ENCODE results near the gene RFWD3. TPM values are rescaled to one million over a fixed set of nuclear protein-coding genes. Genes with fewer than 3 reads are reported as not detected.
A peak's percentile ranks its signal among the peaks of the same experiment; 100 is the strongest.

Gene RFWD3
- total and polyA plus RNA-seq, 2 of the 13 experiments (the other 11 are each of a cell fraction or from before 2014, with no cell fraction given), result 23.4 to 62.6 TPM

- peak; percentile 6 for TF ChIP-seq ASH2L (IDR thresholded peaks at IDR 0.05; ENCODE audit: insufficient read length, low read depth, low read length)
- TF ChIP-seq ELF1 (CRISPR knock-in tag; IDR thresholded peaks at IDR 0.05), result peak; percentile 36; the same call in 1 of the 2 replicates
- no peak for TF ChIP-seq ZBTB10 (CRISPR knock-in tag; IDR thresholded peaks at IDR 0.05; ENCODE audit: borderline replicate concordance)
- TF ChIP-seq YY1 (IDR thresholded peaks at IDR 0.05; ENCODE audit: insufficient read depth, insufficient replicate concordance, low read depth, low read length), result peak; percentile 34
- TF ChIP-seq, protein P1, sequence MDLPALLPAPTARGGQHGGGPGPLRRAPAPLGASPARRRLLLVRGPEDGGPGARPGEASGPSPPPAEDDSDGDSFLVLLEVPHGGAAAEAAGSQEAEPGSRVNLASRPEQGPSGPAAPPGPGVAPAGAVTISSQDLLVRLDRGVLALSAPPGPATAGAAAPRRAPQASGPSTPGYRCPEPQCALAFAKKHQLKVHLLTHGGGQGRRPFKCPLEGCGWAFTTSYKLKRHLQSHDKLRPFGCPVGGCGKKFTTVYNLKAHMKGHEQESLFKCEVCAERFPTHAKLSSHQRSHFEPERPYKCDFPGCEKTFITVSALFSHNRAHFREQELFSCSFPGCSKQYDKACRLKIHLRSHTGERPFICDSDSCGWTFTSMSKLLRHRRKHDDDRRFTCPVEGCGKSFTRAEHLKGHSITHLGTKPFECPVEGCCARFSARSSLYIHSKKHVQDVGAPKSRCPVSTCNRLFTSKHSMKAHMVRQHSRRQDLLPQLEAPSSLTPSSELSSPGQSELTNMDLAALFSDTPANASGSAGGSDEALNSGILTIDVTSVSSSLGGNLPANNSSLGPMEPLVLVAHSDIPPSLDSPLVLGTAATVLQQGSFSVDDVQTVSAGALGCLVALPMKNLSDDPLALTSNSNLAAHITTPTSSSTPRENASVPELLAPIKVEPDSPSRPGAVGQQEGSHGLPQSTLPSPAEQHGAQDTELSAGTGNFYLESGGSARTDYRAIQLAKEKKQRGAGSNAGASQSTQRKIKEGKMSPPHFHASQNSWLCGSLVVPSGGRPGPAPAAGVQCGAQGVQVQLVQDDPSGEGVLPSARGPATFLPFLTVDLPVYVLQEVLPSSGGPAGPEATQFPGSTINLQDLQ (CRISPR knock-in tag; IDR thresholded peaks at IDR 0.05), result no peak
- no peak for TF ChIP-seq MTA3 (CRISPR knock-in tag; IDR thresholded peaks at IDR 0.05)
- no peak for TF ChIP-seq STAG1 (CRISPR knock-in tag; IDR thresholded peaks at IDR 0.05)
- TF ChIP-seq SNAI1 (CRISPR knock-in tag; IDR thresholded peaks at IDR 0.05; ENCODE audit: borderline replicate concordance), result 0 out of 2 replicates have a peak, but pooled peaks have one; percentile 11
- TF ChIP-seq ZMAT5 (CRISPR knock-in tag; IDR thresholded peaks at IDR 0.05; ENCODE audit: borderline replicate concordance, low read depth), result no peak
- TF ChIP-seq, protein P2, sequence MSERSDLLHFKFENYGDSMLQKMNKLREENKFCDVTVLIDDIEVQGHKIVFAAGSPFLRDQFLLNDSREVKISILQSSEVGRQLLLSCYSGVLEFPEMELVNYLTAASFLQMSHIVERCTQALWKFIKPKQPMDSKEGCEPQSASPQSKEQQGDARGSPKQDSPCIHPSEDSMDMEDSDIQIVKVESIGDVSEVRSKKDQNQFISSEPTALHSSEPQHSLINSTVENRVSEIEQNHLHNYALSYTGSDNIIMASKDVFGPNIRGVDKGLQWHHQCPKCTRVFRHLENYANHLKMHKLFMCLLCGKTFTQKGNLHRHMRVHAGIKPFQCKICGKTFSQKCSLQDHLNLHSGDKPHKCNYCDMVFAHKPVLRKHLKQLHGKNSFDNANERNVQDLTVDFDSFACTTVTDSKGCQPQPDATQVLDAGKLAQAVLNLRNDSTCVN (CRISPR knock-in tag; IDR thresholded peaks at IDR 0.05; ENCODE audit: borderline replicate concordance), result no peak
- TF ChIP-seq ZNF790 (CRISPR knock-in tag; IDR thresholded peaks at IDR 0.05; ENCODE audit: borderline replicate concordance), result no peak
- TF ChIP-seq HNF4G (IDR thresholded peaks at IDR 0.05; ENCODE audit: borderline replicate concordance, low read depth, low read length), result no peak
- TF ChIP-seq HNF4G (CRISPR knock-in tag; IDR thresholded peaks at IDR 0.05; ENCODE audit: borderline replicate concordance, low read depth), result no peak
- TF ChIP-seq, protein P3, sequence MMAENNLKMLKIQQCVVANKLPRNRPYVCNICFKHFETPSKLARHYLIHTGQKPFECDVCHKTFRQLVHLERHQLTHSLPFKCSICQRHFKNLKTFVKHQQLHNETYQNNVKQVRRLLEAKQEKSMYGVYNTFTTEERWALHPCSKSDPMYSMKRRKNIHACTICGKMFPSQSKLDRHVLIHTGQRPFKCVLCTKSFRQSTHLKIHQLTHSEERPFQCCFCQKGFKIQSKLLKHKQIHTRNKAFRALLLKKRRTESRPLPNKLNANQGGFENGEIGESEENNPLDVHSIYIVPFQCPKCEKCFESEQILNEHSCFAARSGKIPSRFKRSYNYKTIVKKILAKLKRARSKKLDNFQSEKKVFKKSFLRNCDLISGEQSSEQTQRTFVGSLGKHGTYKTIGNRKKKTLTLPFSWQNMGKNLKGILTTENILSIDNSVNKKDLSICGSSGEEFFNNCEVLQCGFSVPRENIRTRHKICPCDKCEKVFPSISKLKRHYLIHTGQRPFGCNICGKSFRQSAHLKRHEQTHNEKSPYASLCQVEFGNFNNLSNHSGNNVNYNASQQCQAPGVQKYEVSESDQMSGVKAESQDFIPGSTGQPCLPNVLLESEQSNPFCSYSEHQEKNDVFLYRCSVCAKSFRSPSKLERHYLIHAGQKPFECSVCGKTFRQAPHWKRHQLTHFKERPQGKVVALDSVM (CRISPR knock-in tag; IDR thresholded peaks at IDR 0.05), result no peak
- no peak for TF ChIP-seq SMARCE1 (IDR thresholded peaks at IDR 0.05; ENCODE audit: borderline replicate concordance)
- TF ChIP-seq MEF2D (CRISPR knock-in tag; IDR thresholded peaks at IDR 0.05), result no peak
- TF ChIP-seq, protein P4, sequence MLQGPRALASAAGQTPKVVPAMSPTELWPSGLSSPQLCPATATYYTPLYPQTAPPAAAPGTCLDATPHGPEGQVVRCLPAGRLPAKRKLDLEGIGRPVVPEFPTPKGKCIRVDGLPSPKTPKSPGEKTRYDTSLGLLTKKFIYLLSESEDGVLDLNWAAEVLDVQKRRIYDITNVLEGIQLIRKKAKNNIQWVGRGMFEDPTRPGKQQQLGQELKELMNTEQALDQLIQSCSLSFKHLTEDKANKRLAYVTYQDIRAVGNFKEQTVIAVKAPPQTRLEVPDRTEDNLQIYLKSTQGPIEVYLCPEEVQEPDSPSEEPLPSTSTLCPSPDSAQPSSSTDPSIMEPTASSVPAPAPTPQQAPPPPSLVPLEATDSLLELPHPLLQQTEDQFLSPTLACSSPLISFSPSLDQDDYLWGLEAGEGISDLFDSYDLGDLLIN (CRISPR knock-in tag; IDR thresholded peaks at IDR 0.05; ENCODE audit: borderline replicate concordance), result no peak
- TF ChIP-seq HMGA1 (CRISPR knock-in tag; conservative IDR thresholded peaks at IDR 0.05), result no peak
Observed at GRCh38 chr16:74667255-74667700, 601 bp upstream of the RFWD3 start (continued).

Measured in HepG2 (cell line).